Measurements from ENCODE around the gene SAC3D1.

DNA sequence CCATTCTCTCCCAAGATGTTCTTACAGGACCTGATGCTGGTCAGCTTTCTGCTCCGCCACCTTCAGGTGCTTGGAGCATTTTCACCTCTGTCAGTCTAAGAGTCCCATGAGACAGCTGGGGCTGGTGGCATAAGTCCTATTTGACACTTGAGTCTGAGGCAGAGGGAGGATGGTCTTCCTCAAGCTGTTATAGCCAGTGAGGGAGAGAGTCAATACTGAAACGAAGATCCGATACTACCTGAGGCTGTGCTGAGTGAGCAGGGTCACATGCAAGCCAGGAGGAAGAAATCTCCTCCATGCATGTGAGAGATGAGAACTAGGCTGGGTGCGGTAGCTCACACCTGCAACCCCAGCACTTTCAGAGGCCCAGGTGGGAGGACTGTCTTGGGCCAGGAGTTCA, 48.6 kb downstream of the SAC3D1 start:
- TF ChIP-seq, protein P1, sequence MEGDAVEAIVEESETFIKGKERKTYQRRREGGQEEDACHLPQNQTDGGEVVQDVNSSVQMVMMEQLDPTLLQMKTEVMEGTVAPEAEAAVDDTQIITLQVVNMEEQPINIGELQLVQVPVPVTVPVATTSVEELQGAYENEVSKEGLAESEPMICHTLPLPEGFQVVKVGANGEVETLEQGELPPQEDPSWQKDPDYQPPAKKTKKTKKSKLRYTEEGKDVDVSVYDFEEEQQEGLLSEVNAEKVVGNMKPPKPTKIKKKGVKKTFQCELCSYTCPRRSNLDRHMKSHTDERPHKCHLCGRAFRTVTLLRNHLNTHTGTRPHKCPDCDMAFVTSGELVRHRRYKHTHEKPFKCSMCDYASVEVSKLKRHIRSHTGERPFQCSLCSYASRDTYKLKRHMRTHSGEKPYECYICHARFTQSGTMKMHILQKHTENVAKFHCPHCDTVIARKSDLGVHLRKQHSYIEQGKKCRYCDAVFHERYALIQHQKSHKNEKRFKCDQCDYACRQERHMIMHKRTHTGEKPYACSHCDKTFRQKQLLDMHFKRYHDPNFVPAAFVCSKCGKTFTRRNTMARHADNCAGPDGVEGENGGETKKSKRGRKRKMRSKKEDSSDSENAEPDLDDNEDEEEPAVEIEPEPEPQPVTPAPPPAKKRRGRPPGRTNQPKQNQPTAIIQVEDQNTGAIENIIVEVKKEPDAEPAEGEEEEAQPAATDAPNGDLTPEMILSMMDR (IDR thresholded peaks at IDR 0.05) = no peak
- no peak for TF ChIP-seq POLR2AphosphoS5 (IDR thresholded peaks at IDR 0.05)
- no peak for TF ChIP-seq POLR2A (IDR thresholded peaks at IDR 0.05)

All from prostate gland (tissue), 2 donors.